ENCODE measurements around the gene CSNK2A3. TPM values are rescaled to one million over a fixed set of nuclear protein-coding genes. Genes with fewer than 3 reads are reported as not detected.

The CSNK2A3 gene
- total RNA-seq, 1 experiment from 2014 or later, result 1.4 TPM

DNA sequence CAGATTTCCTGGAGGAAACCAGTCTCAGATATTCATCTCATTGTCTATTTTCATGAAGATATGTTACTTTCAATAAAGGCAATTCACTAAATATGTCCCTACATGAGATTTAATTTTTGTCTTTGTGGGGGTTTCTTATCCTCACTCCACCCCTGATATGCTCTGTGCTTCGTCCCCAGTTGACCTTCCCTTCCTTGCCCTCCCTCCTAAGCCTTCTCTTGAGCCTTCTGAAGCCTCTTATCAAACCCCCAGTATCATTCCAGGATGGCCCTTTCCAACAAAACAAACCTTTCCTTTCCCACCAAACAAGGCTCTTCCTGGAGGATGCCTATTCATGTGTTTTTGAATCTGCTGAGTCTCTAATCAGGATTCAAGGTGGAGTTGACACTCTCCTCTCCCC lies 44.8 kb downstream of the CSNK2A3 start:
- ChIA-PET CTCF (no interaction called here), POLR2A (ENCODE audit: low non-redundant PET) (no interaction called here)
- intact Hi-C loops (cut with micrococcal nuclease; ENCODE audit: unreplicated experiment), result no loop called here
- no peak overlapping the region for H3K27ac ChIP-seq (ENCODE audit: low read depth, low read length, poor library complexity, severe bottlenecking)
- TF ChIP-seq, protein P1, sequence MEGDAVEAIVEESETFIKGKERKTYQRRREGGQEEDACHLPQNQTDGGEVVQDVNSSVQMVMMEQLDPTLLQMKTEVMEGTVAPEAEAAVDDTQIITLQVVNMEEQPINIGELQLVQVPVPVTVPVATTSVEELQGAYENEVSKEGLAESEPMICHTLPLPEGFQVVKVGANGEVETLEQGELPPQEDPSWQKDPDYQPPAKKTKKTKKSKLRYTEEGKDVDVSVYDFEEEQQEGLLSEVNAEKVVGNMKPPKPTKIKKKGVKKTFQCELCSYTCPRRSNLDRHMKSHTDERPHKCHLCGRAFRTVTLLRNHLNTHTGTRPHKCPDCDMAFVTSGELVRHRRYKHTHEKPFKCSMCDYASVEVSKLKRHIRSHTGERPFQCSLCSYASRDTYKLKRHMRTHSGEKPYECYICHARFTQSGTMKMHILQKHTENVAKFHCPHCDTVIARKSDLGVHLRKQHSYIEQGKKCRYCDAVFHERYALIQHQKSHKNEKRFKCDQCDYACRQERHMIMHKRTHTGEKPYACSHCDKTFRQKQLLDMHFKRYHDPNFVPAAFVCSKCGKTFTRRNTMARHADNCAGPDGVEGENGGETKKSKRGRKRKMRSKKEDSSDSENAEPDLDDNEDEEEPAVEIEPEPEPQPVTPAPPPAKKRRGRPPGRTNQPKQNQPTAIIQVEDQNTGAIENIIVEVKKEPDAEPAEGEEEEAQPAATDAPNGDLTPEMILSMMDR (conservative IDR thresholded peaks at IDR 0.05; ENCODE audit: low read depth, low read length), result no peak
- TF ChIP-seq EZH2 (IDR thresholded peaks at IDR 0.05; ENCODE audit: borderline replicate concordance, low read depth, low read length, poor library complexity, severe bottlenecking), result no peak
- H3K27me3 ChIP-seq (replicated peaks; ENCODE audit: insufficient read depth, low read depth, low read length, poor library complexity), result no peaks in the 10 kb centered on the region
- no peaks in the 10 kb centered on the region for H3K4me1 ChIP-seq (ENCODE audit: insufficient read depth, low read length, poor library complexity, severe bottlenecking)
- H3K9me3 ChIP-seq (ENCODE audit: low read depth, low read length, poor library complexity, severe bottlenecking), result no peaks in the 10 kb centered on the region
- BruUV-seq (replicated peaks), result no TSS peak
- no peaks in the 10 kb centered on the region for H3K36me3 ChIP-seq (ENCODE audit: insufficient read depth, low read length, poor library complexity, severe bottlenecking)
- no peak for DNase-seq (ENCODE audit: low spot score)
- no peak overlapping the region for H3K4me3 ChIP-seq (ENCODE audit: low read depth, low read length, poor library complexity, severe bottlenecking)

DNA sequence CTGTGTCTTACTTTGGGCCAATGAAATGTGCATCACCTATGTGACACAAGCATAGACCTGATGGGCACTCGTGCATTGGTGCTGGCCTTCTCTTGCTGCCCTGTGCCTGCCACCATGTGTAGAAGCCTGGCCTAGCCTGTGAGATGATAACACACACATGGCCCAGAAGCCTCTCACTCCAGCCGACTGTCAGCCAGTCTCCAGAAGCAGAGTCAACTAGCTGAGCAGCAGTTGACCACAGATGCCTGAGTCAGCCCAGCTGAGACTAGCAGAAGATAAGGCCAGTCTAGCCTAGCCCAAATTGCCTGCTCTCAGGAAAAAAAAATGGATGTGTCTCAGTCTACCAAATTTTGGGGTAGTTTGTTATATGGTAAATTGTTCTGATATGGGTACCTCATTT lies 46.2 kb downstream of the CSNK2A3 start:
- Histone ChIP-seq H3K9me3 (ENCODE audit: low read depth, low read length, poor library complexity, severe bottlenecking) (no peaks in the 10 kb centered on the region), H3K27me3 (replicated peaks; ENCODE audit: insufficient read depth, low read depth, low read length, poor library complexity) (no peaks in the 10 kb centered on the region), H3K36me3 (ENCODE audit: insufficient read depth, low read length, poor library complexity, severe bottlenecking) (no peaks in the 10 kb centered on the region), H3K4me1 (ENCODE audit: insufficient read depth, low read length, poor library complexity, severe bottlenecking) (no peaks in the 10 kb centered on the region), H3K4me3 (ENCODE audit: low read depth, low read length, poor library complexity, severe bottlenecking) (no peak overlapping the region), H3K27ac (ENCODE audit: low read depth, low read length, poor library complexity, severe bottlenecking) (no peak overlapping the region)
- no peak for TF ChIP-seq EZH2 (IDR thresholded peaks at IDR 0.05; ENCODE audit: borderline replicate concordance, low read depth, low read length, poor library complexity, severe bottlenecking)
- TF ChIP-seq, protein P1 (conservative IDR thresholded peaks at IDR 0.05; ENCODE audit: low read depth, low read length), result no peak
- no TSS peak for BruUV-seq (replicated peaks)
- ChIA-PET POLR2A (ENCODE audit: low non-redundant PET) (no interaction called here), CTCF (no interaction called here)
- intact Hi-C loops (cut with micrococcal nuclease; ENCODE audit: unreplicated experiment), result no loop called here
- DNase-seq (ENCODE audit: low spot score), result no peak

DNA sequence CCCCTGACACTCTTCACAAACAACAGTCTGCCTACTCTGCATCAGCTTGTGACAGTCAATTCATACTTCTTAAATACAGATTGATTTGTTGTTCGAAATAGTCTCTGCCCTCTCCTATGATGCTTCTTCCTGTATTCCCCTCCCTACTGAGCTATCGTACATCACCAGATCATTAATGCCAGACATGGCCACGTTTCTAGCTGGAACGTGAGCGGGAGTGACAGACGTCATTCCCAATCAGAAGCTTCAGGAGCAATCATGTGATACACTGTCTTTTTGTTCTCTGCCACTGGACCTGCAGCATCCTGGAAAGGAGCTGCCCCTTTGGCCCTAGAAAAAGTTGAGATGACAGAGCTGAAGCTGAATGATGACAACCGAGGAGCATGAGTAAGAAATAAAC lies 48.5 kb downstream of the CSNK2A3 start:
- BruUV-seq (replicated peaks), result no TSS peak
- Histone ChIP-seq H3K4me1 (ENCODE audit: insufficient read depth, low read length, poor library complexity, severe bottlenecking) (no peaks in the 10 kb centered on the region), H3K4me3 (ENCODE audit: low read depth, low read length, poor library complexity, severe bottlenecking) (no peak overlapping the region), H3K27ac (ENCODE audit: low read depth, low read length, poor library complexity, severe bottlenecking) (no peak overlapping the region), H3K9me3 (ENCODE audit: low read depth, low read length, poor library complexity, severe bottlenecking) (no peaks in the 10 kb centered on the region), H3K36me3 (ENCODE audit: insufficient read depth, low read length, poor library complexity, severe bottlenecking) (no peaks in the 10 kb centered on the region), H3K27me3 (replicated peaks; ENCODE audit: insufficient read depth, low read depth, low read length, poor library complexity) (no peaks in the 10 kb centered on the region)
- intact Hi-C loops (cut with micrococcal nuclease; ENCODE audit: unreplicated experiment), result no loop called here
- POLR2A ChIA-PET (ENCODE audit: low non-redundant PET), result no interaction called here
- CTCF ChIA-PET, result no interaction called here
- TF ChIP-seq, protein P1 (conservative IDR thresholded peaks at IDR 0.05; ENCODE audit: low read depth, low read length), result no peak
- no peak for TF ChIP-seq EZH2 (IDR thresholded peaks at IDR 0.05; ENCODE audit: borderline replicate concordance, low read depth, low read length, poor library complexity, severe bottlenecking)
- DNase-seq (ENCODE audit: low spot score), result no peak
